CD14-positive monocyte (primary cell): ENCODE data around the gene UNC13B. TPM values are rescaled to one million over a fixed set of nuclear protein-coding genes. Genes with fewer than 3 reads are reported as not detected.

Source experiments
- DNase-seq, 3 donors: peaks; one replicate each; pipeline ENCODE4 v3.0.0-alpha.2; 2011 to 2022
- H2AFZ ChIP-seq: 2 replicates; pipeline ENCODE4 v1.6.0; 2012; ENCODE audit warnings: mild to moderate bottlenecking, low read depth, low read length, inconsistent platforms; ENCODE audit not compliant: insufficient read depth, poor library complexity, severe bottlenecking
- H3K27ac ChIP-seq, 2 donors: 1 replicate in 1 of 2; 2 replicates in 1 of 2; pipeline ENCODE4 v1.5.1; 2012 to 2013; ENCODE audit warnings: low read length in 2 of 2, control low read depth in 1 of 2, inconsistent platforms in 1 of 2, low read depth in 1 of 2, mild to moderate bottlenecking in 1 of 2
- H3K27me3 ChIP-seq, 2 donors: one replicate each; pipeline versions ENCODE4 v1.6.0 to v1.6.1; 2011 to 2013; ENCODE audit warnings: low read length in 2 of 2; ENCODE audit not compliant: control insufficient read depth in 2 of 2, insufficient read depth in 2 of 2
- H3K36me3 ChIP-seq, 2 donors: replicated peaks in 1 of 2; 1 replicate in 1 of 2; 2 replicates in 1 of 2; pipeline versions ENCODE4 v1.5.1 to v1.6.1; 2012 to 2013; ENCODE audit warnings: low read length in 2 of 2, control low read depth in 1 of 2, inconsistent platforms in 1 of 2, mild to moderate bottlenecking in 1 of 2; ENCODE audit not compliant: insufficient read depth in 2 of 2, control insufficient read depth in 1 of 2
- H3K4me1 ChIP-seq, 2 donors: 1 replicate in 1 of 2; 2 replicates in 1 of 2; pipeline versions ENCODE4 v1.5.1 to v1.6.1; 2012 to 2013; ENCODE audit warnings: low read length in 2 of 2, control low read depth in 1 of 2, inconsistent platforms in 1 of 2, mild to moderate bottlenecking in 1 of 2, moderate library complexity in 1 of 2; ENCODE audit not compliant: insufficient read depth in 2 of 2, control insufficient read depth in 1 of 2
- H3K4me2 ChIP-seq: replicated peaks from 2 replicates; pipeline ENCODE3; 2012; ENCODE audit warnings: low read length, moderate library complexity, mild to moderate bottlenecking; ENCODE audit not compliant: poor library complexity, severe bottlenecking; ENCODE audit errors: extremely low read depth
- H3K4me3 ChIP-seq, 3 experiments: fragments of 200-600 bp in 1 of 3; sonication (generic) in 1 of 3; replicated peaks in 1 of 3; 1 replicate in 2 of 3; 2 replicates in 1 of 3; pipeline ENCODE4 v1.5.1; 2011 to 2013; ENCODE audit warnings: low read length in 3 of 3, mild to moderate bottlenecking in 3 of 3, control low read depth in 2 of 3, low read depth in 2 of 3, inconsistent platforms in 1 of 3, moderate library complexity in 1 of 3
- H3K79me2 ChIP-seq: 2 replicates; pipeline ENCODE4 v1.6.0; 2012; ENCODE audit warnings: mild to moderate bottlenecking, control low read depth, inconsistent platforms, low read length, moderate library complexity; ENCODE audit not compliant: insufficient read depth
- H3K9ac ChIP-seq: 2 replicates; pipeline ENCODE4 v1.6.0; 2017; ENCODE audit warnings: low read length, mild to moderate bottlenecking; ENCODE audit not compliant: insufficient read depth, poor library complexity, severe bottlenecking
- H3K9me3 ChIP-seq, 2 donors: replicated peaks in 1 of 2; 1 replicate in 1 of 2; 2 replicates in 1 of 2; pipeline versions ENCODE4 v1.5.1 to v1.6.1; 2012 to 2013; ENCODE audit warnings: low read length in 2 of 2, control low read depth in 1 of 2; ENCODE audit not compliant: control insufficient read depth in 1 of 2, insufficient read depth in 1 of 2
- H4K20me1 ChIP-seq: 2 replicates; pipeline ENCODE4 v1.6.0; 2012; ENCODE audit warnings: mild to moderate bottlenecking, low read length, control low read depth, moderate library complexity; ENCODE audit not compliant: insufficient read depth
- H3K27ac Mint-ChIP-seq, 7 donors: one replicate each; pipeline ENCODE4 v1.8.0; 2020; ENCODE audit warnings: mild to moderate bottlenecking in 7 of 7, mixed read lengths in 7 of 7, moderate library complexity in 6 of 7, inconsistent platforms in 2 of 7
- H3K27me3 Mint-ChIP-seq, 3 donors: one replicate each; pipeline ENCODE4 v1.8.0; 2021 to 2022; ENCODE audit warnings: low read depth in 3 of 3, mild to moderate bottlenecking in 3 of 3, mixed read lengths in 3 of 3, moderate library complexity in 3 of 3, inconsistent platforms in 1 of 3
- H3K36me3 Mint-ChIP-seq, 2 donors: one replicate each; pipeline ENCODE4 v1.8.0; 2020; ENCODE audit warnings: mixed read lengths in 2 of 2, inconsistent platforms in 1 of 2, mild to moderate bottlenecking in 1 of 2
- H3K4me1 Mint-ChIP-seq: one replicate; pipeline ENCODE4 v1.8.0; 2020; ENCODE audit warnings: mild to moderate bottlenecking, mixed read lengths
- H3K4me3 Mint-ChIP-seq, 2 donors: one replicate each; pipeline ENCODE4 v1.8.0; 2020; ENCODE audit warnings: mild to moderate bottlenecking in 2 of 2, mixed read lengths in 2 of 2, moderate library complexity in 1 of 2
- H3K9me3 Mint-ChIP-seq, 7 donors: one replicate each; pipeline ENCODE4 v1.8.0; 2020 to 2022; ENCODE audit warnings: mixed read lengths in 7 of 7, mild to moderate bottlenecking in 6 of 7, moderate library complexity in 6 of 7, inconsistent platforms in 2 of 7
- WGBS: methylation state at CpG from one replicate; pipeline ENCODE4 v1.1.5; 2013; ENCODE audit warnings: missing lambda C conversion rate; ENCODE audit not compliant: insufficient coverage; 5-methylcytosine and 5-hydroxymethylcytosine counted together
- intact Hi-C, 2 donors: fragments of 100-400 bp; cut with micrococcal nuclease; formaldehyde crosslinking; loops; one replicate each; pipeline versions ENCODE4 v1.15.0 to v1.15.1; 2023
- polyA plus RNA-seq, 3 donors: library from polyadenylated mRNA; depleted of rRNA in 1 of 3; unstranded in 2 of 3; stranded (reverse) in 1 of 3; fragments of 300-500 nt in 2 of 3; fragments of >200 nt in 1 of 3; fragmentation: Illumina TruSeq in 2 of 3; gene quantifications; 1 replicate in 2 of 3; 2 replicates in 1 of 3; pipeline ENCODE4 v1.2.3, GENCODE V29; 2012 to 2021
- TF ChIP-seq, protein P1 (sequence below): fragments of 200-600 bp; IDR thresholded peaks from one replicate; pipeline ENCODE4 v1.8.0; 2022; ENCODE audit warnings: antibody characterized with exemption, mild to moderate bottlenecking

UNC13B gene
- polyA plus RNA-seq, 3 donors: 0.41 to 0.81 (median 0.66) TPM

DNA sequence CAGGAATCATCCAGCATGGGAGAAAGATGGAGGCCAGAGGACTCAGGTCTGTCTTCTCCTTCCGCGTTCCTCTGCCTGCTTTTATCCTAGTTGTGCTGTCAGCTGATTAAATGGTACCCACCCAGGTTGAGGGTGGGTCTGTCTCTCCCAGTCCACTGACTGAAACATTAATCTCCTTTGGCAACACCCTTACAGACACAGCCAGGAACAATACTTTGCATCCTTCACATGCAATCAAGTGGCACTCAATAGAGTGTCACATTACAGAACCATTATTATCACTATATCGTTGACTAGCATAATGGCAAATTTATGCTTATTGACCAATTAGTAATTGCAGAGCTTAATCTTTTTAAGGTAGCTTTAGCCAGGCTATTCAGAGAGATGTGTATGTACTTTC is 64.8 kb downstream of the UNC13B start:
- peaks cover 0 to 4% (median 0%) of the 10 kb centered on the region in 3 donors for H3K27me3 Mint-ChIP-seq
- H3K27ac Mint-ChIP-seq: no peak overlapping the region
- Histone ChIP-seq H2AFZ (no peak overlapping the region), H3K4me1 (peaks cover 0 to 5% of the 10 kb centered on the region in 2 donors), H3K36me3 (no peaks in the 10 kb centered on the region), H3K27me3 (no peaks in the 10 kb centered on the region), H4K20me1 (no peaks in the 10 kb centered on the region), H3K27ac (no peak overlapping the region), H3K9ac (no peak overlapping the region), H3K9me3 (peaks cover 4 to 9% of the 10 kb centered on the region in 2 donors), H3K4me2 (no peak overlapping the region), H3K4me3 (no peak overlapping the region), H3K79me2 (no peaks in the 10 kb centered on the region)
- H3K36me3 Mint-ChIP-seq: no peaks in the 10 kb centered on the region
- 100% methylated on average over 2 of the region's 3 CpGs for WGBS
- peaks cover 5 to 28% (median 21%) of the 10 kb centered on the region in 7 donors for H3K9me3 Mint-ChIP-seq
- no peak for DNase-seq
- intact Hi-C loops: no loop called here
- TF ChIP-seq, protein P1, sequence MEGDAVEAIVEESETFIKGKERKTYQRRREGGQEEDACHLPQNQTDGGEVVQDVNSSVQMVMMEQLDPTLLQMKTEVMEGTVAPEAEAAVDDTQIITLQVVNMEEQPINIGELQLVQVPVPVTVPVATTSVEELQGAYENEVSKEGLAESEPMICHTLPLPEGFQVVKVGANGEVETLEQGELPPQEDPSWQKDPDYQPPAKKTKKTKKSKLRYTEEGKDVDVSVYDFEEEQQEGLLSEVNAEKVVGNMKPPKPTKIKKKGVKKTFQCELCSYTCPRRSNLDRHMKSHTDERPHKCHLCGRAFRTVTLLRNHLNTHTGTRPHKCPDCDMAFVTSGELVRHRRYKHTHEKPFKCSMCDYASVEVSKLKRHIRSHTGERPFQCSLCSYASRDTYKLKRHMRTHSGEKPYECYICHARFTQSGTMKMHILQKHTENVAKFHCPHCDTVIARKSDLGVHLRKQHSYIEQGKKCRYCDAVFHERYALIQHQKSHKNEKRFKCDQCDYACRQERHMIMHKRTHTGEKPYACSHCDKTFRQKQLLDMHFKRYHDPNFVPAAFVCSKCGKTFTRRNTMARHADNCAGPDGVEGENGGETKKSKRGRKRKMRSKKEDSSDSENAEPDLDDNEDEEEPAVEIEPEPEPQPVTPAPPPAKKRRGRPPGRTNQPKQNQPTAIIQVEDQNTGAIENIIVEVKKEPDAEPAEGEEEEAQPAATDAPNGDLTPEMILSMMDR: no peak
- H3K4me1 Mint-ChIP-seq: peaks cover 7% of the 10 kb centered on the region
- H3K4me3 Mint-ChIP-seq: no peak overlapping the region

DNA sequence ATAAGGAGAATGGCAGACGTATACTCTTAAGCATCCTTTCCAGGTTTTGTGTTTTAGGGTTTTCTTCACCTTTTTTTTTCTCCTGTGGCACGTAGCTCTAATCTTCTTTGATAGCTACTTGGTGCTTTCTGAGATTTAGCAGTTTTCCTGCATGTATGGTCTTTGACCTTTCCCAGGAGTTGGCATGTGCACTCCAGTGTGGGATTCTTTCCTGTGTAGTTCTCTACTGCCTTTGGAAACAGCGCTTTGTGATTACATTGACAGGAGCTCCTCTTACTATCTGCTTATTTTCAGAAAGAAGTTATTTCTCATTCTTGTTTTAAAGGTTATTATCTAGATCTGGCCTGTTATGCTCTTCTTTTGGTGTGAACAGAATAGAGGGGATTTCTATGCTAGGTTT is 65.5 kb downstream of the UNC13B start:
- peaks cover 0 to 4% (median 0%) of the 10 kb centered on the region in 3 donors for H3K27me3 Mint-ChIP-seq
- TF ChIP-seq, protein P1: no peak
- Histone ChIP-seq H2AFZ (no peak overlapping the region), H3K4me1 (peaks cover 0 to 5% of the 10 kb centered on the region in 2 donors), H4K20me1 (no peaks in the 10 kb centered on the region), H3K4me3 (no peak overlapping the region), H3K27me3 (no peaks in the 10 kb centered on the region), H3K4me2 (no peak overlapping the region), H3K9ac (no peak overlapping the region), H3K79me2 (no peaks in the 10 kb centered on the region), H3K36me3 (no peaks in the 10 kb centered on the region), H3K9me3 (peaks cover 4 to 9% of the 10 kb centered on the region in 2 donors), H3K27ac (no peak overlapping the region)
- peaks cover 5 to 28% (median 21%) of the 10 kb centered on the region in 7 donors for H3K9me3 Mint-ChIP-seq
- no peak overlapping the region for H3K27ac Mint-ChIP-seq
- WGBS: no CpG with 5 or more reads among the region's 3 CpGs
- DNase-seq: no peak
- peaks cover 7% of the 10 kb centered on the region for H3K4me1 Mint-ChIP-seq
- no peaks in the 10 kb centered on the region for H3K36me3 Mint-ChIP-seq
- intact Hi-C loops: no loop called here
- no peak overlapping the region for H3K4me3 Mint-ChIP-seq
